K562 (cell line): ENCODE results near the gene MARS1. TPM values are rescaled to one million over a fixed set of nuclear protein-coding genes. Genes with fewer than 3 reads are reported as not detected.
A peak's percentile ranks its signal among the peaks of the same experiment; 100 is the strongest.

Source experiments
- ARHGAP35 ChIP-seq: fragments of 450-650 bp; IDR thresholded peaks from 2 replicates; pipeline ENCODE4 v1.6.1; 2018; ENCODE audit not compliant: partially characterized antibody
- DEAF1 ChIP-seq: fragments of 450-650 bp; formaldehyde crosslinking; IDR thresholded peaks from 2 replicates; pipeline ENCODE4 v1.4.0; 2020; ENCODE audit warnings: mild to moderate bottlenecking, moderate library complexity
- ELF2 ChIP-seq: fragments of 250-450 bp; sonication (Bioruptor Pico); IDR thresholded peaks from 2 replicates; pipeline ENCODE4 v1.5.0; 2021; ENCODE audit warnings: mild to moderate bottlenecking
- FOXO4 ChIP-seq: fragments of 450-650 bp; formaldehyde crosslinking; IDR thresholded peaks from 2 replicates; pipeline ENCODE4 v1.4.0; 2020; ENCODE audit warnings: mild to moderate bottlenecking, moderate library complexity
- MYC ChIP-seq, 2 experiments: fragments of 250-450 bp in 1 of 2; sonication (Bioruptor Pico) in 1 of 2; IDR thresholded peaks; 2 replicates each; pipeline versions ENCODE4 v1.5.1 to v1.6.1; 2012 to 2021; ENCODE audit warnings: low read depth in 2 of 2, borderline replicate concordance in 1 of 2, improper control_type of control experiment in 1 of 2, low read length in 1 of 2, mild to moderate bottlenecking in 1 of 2, moderate library complexity in 1 of 2
- PPARD ChIP-seq: fragments of 250-450 bp; sonication (Bioruptor Pico); IDR thresholded peaks from 2 replicates; pipeline ENCODE4 v1.8.0; 2022; ENCODE audit warnings: inconsistent platforms, mild to moderate bottlenecking, moderate library complexity
- RNF219 ChIP-seq: fragments of 250-450 bp; sonication (Bioruptor Pico); IDR thresholded peaks from 2 replicates; pipeline ENCODE4 v1.5.0; 2022; ENCODE audit warnings: mild to moderate bottlenecking
- SIN3A ChIP-seq, 2 experiments: fragments of 150-350 bp in 1 of 2; IDR thresholded peaks; 2 replicates each; pipeline ENCODE4 v1.6.1; 2011 to 2016; ENCODE audit warnings: borderline replicate concordance in 2 of 2, low read depth in 2 of 2, low read length in 2 of 2, mild to moderate bottlenecking in 2 of 2, moderate library complexity in 2 of 2; ENCODE audit not compliant: control insufficient read depth in 1 of 2
- TEAD4 ChIP-seq, 2 experiments: sonication (generic) in 1 of 2; formaldehyde crosslinking in 1 of 2; IDR thresholded peaks; 2 replicates each; pipeline versions ENCODE4 v1.6.1 to v1.8.0; 2012 to 2022; ENCODE audit warnings: borderline replicate concordance in 1 of 2, inconsistent platforms in 1 of 2, low read length in 1 of 2, mild to moderate bottlenecking in 1 of 2, missing genetic modification reagents in 1 of 2
- VEZF1 ChIP-seq: fragments of 200-800 bp; sonication (Bioruptor generic); IDR thresholded peaks from 2 replicates; pipeline ENCODE4 v1.6.1; 2017; ENCODE audit warnings: missing genetic modification characterization, missing compliant biosample characterization
- ZBTB26 ChIP-seq: fragments of 450-650 bp; formaldehyde crosslinking; IDR thresholded peaks from 2 replicates; pipeline ENCODE4 v1.4.0; 2022; ENCODE audit warnings: missing genetic modification characterization
- ZBTB33 ChIP-seq: sonication (generic); formaldehyde crosslinking; IDR thresholded peaks from 2 replicates; pipeline ENCODE4 v1.8.1; 2023; ENCODE audit warnings: mild to moderate bottlenecking, missing genetic modification reagents
- ZFP1 ChIP-seq: fragments of 450-650 bp; formaldehyde crosslinking; IDR thresholded peaks from 2 replicates; pipeline ENCODE4 v1.4.0; 2020; ENCODE audit warnings: mild to moderate bottlenecking, mixed read lengths
- ZNF23 ChIP-seq: fragments of 250-450 bp; sonication (Bioruptor Pico); IDR thresholded peaks from 2 replicates; pipeline ENCODE4 v1.4.0; 2020; ENCODE audit warnings: mild to moderate bottlenecking
- polyA plus RNA-seq, 8 experiments: library from polyadenylated mRNA; depleted of rRNA in 4 of 8; stranded (reverse) in 5 of 8; unstranded in 3 of 8; fragments of >200 nt; fragmentation: Nextera tagmentation in 2 of 8; fragmentation: Illumina TruSeq in 1 of 8; extraction: Ambion mirVana in 2 of 8; extraction: Trizol in 1 of 8; gene quantifications; 2 replicates each; pipeline versions ENCODE4 v1.2.1 to v1.2.3, GENCODE V29; 2011 to 2014; ENCODE audit warnings: inconsistent platforms in 1 of 8, missing spikeins in 1 of 8
- total RNA-seq, 7 experiments: library from RNA; depleted of rRNA in 6 of 7; stranded (reverse); fragments of >200 nt in 6 of 7; fragmentation: Illumina TruSeq in 2 of 7; extraction: Trizol in 2 of 7; gene quantifications; 2 replicates each; pipeline versions ENCODE4 v1.2.1 to v1.2.3, GENCODE V29; 2011 to 2021; ENCODE audit warnings: low replicate concordance in 1 of 7

The MARS1 gene
- total and polyA plus RNA-seq, 9 of the 15 experiments (the other 6 are each of a cell fraction or from before 2014, with no cell fraction given) = 117 to 382 (median 220) TPM

- TF ChIP-seq ZBTB33 (CRISPR knock-in tag) (no peak), ARHGAP35 (peak; percentile 63), TEAD4 (IDR thresholded peaks at IDR 0.05; ENCODE audit: low read length) (peak; percentile 33), TEAD4 (CRISPR knock-in tag; IDR thresholded peaks at IDR 0.05; ENCODE audit: borderline replicate concordance) (no peak), VEZF1 (CRISPR knock-in tag) (peak; percentile 33; the same call in 1 of the 2 replicates), ELF2 (0 out of 2 replicates have a peak, but pooled peaks have one; percentile 18), DEAF1 (peak; percentile 50), SIN3A (IDR thresholded peaks at IDR 0.05; ENCODE audit: borderline replicate concordance in 2 of 2, control insufficient read depth in 1 of 2, low read depth in 2 of 2, low read length in 2 of 2) (peak in 1 of 2 experiments; percentile 47; a peak in 1 of 4 replicates), ZNF23 (CRISPR knock-in tag) (peak; percentile 30; the same call in 1 of the 2 replicates), ZBTB26 (CRISPR knock-in tag) (peak; percentile 91), FOXO4 (no peak), MYC (IDR thresholded peaks at IDR 0.05; ENCODE audit: low read depth, low read length) (no peak), MYC (CRISPR knock-in tag; IDR thresholded peaks at IDR 0.05; ENCODE audit: borderline replicate concordance, low read depth) (no peak), PPARD (CRISPR knock-in tag) (no peak), ZFP1 (CRISPR knock-in tag) (peak; percentile 28; the same call in 1 of the 2 replicates), RNF219 (peak; percentile 77; the same call in 1 of the 2 replicates)
These were observed 28.2 kb downstream of the MARS1 start (continued) for GRCh38 chr12:57515934-57516541.
